Left colon (tissue), 2 donors: ENCODE measurements around the gene RPTOR. TPM values are rescaled to one million over a fixed set of nuclear protein-coding genes. Genes with fewer than 3 reads are reported as not detected.

Experiments
- ATAC-seq: fragments of 200-7000 bp; cut with Tn5 transposase; one replicate; pipeline ENCODE4 v1.9.1; 2020; ENCODE audit warnings: mild to moderate bottlenecking, moderate library complexity
- DNase-seq, 2 donors: peaks; one replicate each; pipeline ENCODE4 v3.0.0-alpha.2; 2020
- intact Hi-C, 2 donors: fragments of 100-400 bp; cut with DNase I in 1 of 2; cut with micrococcal nuclease in 1 of 2; formaldehyde crosslinking; loops; one replicate each; pipeline versions ENCODE4 v1.11.2 to v1.14.0; 2022; cut with DNase I, micrococcal nuclease
- total RNA-seq, 2 donors: library from RNA; stranded (reverse); fragmentation: NEBNext Ultra II Directional; extraction: Animal tissue kit (Norgen Biotek cat#: 25700); gene quantifications; one replicate each; pipeline ENCODE4 v1.2.1, GENCODE V29; 2021
- donor health status: DM: no; HTN: no; CAD: no.
- donor health status: DM: yes; HTN: yes; CAD: no.

RPTOR gene
- total RNA-seq, 2 donors from 2014 or later: 33.4 to 35.7 TPM

DNA sequence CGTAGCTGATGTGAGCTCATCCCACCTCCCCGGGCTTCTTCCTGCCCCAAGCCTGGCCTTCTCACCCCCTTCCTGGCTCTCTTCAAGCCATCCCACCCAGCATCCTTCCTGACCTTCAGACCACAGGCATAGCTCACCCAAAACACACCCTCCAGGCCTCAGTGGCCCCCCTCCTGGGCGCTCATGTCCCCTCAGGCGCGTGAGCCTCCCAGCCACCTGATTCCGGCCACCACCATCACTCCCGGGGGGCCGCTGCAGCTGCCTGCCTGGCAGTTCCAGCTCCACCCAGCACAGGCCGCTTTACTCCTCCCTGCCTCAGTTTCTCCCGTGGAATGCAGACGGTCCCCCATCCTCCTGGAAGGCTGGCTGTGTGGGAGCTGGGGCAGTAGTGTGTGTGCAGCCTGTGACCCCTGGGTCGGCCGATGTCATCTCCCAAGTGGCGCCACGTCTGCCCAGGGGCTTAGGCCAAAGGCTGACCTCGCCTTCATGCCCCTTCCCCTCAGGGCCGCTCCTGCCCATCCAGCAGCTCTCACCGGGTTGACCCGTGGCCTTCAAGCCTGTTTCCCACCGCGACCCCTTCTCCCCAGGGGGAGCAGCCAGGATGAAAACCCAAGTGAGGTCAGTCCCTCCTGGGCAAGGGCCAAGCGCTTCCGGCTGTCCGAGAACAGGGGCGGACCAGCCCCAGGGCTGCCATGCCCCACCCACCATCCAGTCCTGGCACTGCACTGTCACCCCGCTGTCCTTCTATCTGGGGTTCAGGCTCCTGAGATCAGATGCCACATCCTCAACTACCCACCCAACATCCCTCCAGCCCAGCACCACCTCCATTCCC, 435.1 kb downstream of the RPTOR start:
- intact Hi-C loops: loop anchor here (5.0 to 10.0 kb wide), 3 partner anchors 115 to 555 kb away; no protein-coding TSS in a partner anchor
- DNase-seq (no peak), ATAC-seq (no peak)

DNA sequence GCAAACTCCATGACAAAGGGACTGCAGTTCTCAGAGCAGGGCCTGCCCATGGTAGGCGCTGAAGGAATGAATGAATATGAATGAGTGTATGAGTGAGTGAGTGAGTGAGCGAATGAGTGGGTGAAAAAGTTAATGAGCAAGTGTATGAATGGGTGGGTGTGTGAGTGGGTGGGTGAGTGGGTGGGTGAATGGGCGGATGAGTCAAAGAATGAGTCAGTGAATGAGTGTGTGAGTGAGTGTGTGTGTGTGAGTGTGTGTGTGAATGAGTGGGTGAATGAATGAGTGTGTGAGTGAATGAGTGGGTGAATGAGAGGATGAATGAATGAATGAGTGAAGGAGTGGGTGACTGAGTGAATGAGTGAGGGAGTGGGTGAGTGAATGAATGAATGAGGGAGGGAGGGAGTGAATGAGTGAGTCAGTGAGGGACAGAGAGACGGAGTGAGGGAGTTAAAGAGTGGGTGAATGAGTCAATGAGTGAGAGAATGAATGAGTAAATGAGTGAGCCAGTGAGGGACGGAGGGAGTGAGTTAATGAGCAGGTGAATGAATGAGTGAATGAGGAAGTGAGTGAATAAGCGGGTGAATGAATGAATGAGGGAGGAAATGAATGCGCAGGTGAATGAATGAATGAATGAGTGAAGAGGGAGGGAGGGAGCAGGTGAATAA, 435.9 kb downstream of the RPTOR start:
- ATAC-seq: peak; percentile 11
- intact Hi-C loops: loop anchor here in 1 of 2 donors (5.0 kb wide), 1 partner anchor 553 kb away; no protein-coding TSS in a partner anchor
- DNase-seq: no peak

DNA sequence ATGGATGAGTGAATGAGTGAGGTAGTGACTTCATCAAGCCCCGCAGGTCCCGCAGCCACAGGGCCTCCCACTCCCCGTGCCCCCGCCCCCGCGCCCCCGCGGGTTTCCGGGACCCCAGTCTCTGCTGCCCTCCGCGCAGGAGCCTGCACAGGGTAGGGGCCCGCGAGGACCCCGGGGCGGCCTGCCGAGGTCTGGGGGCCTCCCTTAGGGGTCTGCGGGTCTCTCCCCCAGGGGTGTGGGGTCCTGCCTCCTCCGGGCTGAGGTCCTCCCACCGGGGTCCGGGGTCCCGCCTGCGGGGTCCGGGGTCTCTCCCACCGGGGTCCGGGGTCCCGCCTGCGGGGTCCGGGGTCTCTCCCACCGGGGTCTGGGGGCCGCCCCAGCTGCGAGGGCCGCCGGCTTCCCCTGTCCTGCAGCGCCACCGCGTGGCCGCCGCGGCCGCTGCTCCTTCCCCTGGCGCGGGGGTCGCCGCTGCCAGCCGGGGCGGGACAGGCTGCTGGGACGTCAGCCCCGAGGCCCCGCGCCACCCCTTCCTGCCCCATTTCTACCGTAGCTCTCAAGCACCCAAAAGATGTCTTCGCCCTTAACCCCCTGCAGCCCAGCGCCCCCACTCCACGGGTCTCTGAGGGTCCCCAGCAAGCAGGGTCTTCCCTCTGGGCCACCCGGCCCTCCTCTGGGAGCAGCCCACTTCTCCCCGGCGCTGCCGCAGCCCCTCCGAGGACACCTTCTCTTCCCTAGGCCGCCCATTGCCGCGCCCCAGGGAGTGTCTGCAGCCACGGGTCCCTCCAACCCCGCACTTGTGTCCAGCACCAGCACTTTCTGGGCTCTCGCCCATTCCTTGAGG, 436.6 kb downstream of the RPTOR start:
- intact Hi-C loops: loop anchor here in 1 of 2 donors (5.0 kb wide), 1 partner anchor 554 kb away; no protein-coding TSS in a partner anchor
- peak; percentile 51 for ATAC-seq
- no peak for DNase-seq

DNA sequence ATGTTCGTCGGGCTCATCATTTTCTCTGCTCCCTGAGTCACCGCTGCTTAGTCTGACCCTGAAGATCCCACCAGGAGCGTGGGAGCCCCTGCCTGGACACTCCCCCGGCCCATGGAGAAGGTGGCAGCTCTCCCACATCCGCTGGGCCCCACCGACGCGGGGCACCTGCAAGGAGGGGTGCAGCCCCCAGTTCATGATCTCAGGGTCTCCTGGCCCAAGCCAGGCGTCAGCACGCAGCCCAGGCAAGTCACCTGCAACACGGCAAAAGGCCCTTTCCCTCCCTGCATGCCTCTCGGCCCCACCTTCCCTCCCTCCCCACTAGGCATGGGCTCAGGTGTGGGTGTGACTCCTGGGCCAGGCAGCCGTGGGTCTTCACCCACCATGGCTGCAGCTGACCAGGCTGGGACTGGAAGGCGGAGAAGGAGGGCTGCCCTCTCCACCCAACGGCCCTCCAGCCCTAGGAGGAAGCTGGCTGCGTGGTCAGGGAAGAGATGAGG, 437.3 kb downstream of the RPTOR start:
- ATAC-seq: peak; percentile 13
- DNase-seq: no peak
- intact Hi-C loops: loop anchor here in 1 of 2 donors (5.0 kb wide), 1 partner anchor 555 kb away; no protein-coding TSS in a partner anchor

DNA sequence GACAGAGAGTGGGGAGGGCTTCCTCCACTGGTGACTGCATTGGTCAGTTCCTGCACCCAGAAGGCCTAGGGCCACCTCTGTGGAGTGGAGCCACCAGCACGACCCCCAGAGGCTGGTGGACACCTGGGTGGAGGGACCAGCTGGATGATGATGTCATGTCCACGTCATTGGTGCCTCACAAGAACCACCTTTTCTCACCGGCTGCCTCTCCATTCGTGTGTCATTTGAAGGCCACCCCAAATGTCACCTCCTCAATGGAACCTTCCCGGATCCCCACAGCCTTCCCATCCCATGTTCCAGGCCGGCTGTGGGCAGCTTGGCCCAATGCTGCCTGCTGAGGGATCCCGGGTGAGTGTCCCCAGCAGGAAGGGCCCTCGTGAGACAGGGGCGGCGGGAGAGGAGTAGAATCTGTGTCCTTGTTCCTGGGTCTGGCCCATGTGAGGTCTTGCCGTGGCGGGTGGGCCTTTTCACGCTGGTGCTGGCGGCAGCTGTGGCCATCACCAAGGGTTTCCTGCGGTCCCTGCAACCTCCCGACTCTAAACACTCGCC, 437.9 kb downstream of the RPTOR start:
- intact Hi-C loops: loop anchor here in 1 of 2 donors (5.0 kb wide), 1 partner anchor 555 kb away; no protein-coding TSS in a partner anchor

DNA sequence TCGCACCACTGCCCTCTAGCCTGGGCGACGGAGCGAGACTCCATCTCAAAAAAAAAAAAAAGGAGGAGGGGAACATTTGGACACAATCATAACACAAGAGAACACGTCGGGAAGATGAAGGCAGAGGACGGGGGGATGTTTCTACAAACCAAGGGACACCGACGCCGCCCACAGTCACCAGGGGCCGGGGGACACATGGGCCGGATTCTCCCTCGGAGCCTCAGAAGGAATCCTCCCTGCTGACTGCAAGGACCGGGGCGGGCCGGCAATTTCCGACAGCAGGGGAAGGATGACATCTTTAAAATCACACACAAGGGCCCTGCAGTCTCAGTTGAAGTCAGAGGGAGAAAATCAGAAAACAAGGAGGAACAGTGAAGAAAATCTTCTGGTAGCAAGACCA, 438.9 kb downstream of the RPTOR start:
- no peak for DNase-seq
- intact Hi-C loops: loop anchor here in 1 of 2 donors (5.0 kb wide), 1 partner anchor 556 kb away; no protein-coding TSS in a partner anchor

More for the DNA sequence above, 437.9 kb downstream of the RPTOR start:
- DNase-seq: no peak
- no peak for ATAC-seq

DNA sequence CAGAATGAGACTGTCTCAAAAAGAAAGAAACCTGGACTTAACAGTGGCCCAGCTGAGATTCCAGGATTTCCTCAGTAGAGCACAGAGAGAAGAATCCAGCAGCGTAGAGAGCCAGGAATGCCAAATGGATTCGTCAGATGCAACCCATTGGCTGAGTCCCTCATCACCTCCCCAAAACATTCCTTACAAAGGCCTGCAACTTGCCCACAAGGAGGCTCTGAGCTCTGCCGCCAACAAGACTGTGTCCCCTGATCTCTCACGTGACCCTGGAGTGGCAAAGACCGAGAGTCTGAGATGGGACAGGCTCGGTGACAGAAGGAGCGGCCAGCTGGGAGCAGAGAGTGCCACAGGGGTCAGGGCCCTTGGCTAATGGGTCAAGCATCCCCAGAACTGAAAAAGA, 440.1 kb downstream of the RPTOR start:
- intact Hi-C loops: loop anchor here in 1 of 2 donors (5.0 kb wide), 1 partner anchor 557 kb away; no protein-coding TSS in a partner anchor
- DNase-seq (no peak), ATAC-seq (no peak)

More for the DNA sequence above, 438.9 kb downstream of the RPTOR start:
- ATAC-seq: no peak

DNA sequence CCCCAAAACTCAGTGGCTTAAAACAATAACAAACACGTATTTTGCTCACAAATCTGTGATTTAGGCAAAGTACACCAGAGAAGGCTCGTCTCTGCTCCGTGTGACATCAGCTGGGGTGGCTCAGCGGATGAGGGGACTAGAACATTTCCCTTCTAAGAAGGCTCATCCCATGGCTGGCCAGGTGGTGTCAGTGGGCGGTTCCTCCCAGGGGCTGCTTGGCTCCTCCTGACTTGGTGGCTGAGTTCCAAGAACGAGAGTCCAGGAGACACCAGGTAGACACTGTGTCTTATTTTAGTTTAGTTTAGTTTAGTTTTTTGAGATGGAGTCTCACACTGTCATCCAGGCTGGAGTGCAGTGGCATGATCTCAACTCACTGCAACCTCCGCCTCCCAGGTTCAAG, 441.4 kb downstream of the RPTOR start:
- ATAC-seq: no peak
- no peak for DNase-seq
- intact Hi-C loops: no loop called here

DNA sequence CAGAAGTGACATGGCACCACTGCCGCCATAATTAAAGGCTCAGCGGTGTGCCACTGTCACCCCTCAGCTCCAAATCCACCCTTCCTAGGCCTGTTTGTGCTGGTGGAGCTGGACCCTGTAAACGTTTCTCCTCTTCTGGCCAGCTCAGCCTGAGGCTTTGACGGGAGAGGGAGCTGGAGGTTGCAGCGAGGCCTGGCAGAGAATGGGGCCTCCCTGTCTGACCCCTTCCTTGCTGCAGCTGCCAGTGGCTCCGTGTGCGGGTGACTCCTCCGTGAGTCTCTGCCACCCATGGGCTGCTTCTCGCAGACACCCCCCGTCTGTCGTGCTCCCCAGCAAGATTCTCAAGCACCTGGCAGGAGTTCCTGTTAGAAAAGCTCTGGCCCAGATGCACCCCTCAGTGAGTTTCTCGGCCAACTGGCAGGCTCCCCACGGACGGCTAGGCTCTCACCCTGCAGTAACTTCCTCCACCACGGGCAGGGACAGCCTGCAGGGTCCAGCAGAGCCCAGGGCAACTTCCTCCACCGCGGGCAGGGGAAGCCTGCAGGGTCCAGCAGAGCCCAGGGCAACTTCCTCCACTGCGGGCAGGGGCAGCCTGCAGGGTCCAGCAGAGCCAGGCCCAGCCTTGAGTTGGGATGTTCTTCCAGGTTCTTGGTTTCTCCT, 442.3 kb downstream of the RPTOR start:
- intact Hi-C loops: no loop called here
- DNase-seq: no peak
- no peak for ATAC-seq

DNA sequence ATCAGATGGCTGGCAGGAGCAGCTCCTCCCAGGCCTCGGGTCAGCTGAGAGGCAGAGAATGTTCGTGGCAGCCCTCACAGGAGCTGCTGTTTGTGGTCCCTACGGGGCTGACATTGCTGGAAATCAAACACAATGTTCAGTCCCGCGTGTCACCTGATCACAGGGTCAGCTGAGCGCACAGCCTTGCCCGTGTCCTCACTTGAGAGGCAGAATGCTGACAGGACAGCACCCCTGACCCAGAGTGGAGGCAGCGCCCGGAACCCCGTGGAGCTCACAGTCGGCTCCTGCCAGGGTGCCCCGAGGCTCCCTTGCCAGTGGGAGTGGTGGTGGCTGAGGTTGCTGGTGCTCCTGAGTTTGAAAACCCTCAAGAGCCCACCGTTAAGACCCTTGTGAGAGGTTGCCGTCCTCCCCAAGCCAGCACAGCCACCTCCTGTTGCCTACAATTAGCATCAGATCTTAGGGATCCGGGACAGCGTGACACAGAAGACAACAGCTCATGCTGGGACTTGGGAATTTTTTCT, 443.4 kb downstream of the RPTOR start:
- intact Hi-C loops: no loop called here
- DNase-seq: no peak
- ATAC-seq: no peak

DNA sequence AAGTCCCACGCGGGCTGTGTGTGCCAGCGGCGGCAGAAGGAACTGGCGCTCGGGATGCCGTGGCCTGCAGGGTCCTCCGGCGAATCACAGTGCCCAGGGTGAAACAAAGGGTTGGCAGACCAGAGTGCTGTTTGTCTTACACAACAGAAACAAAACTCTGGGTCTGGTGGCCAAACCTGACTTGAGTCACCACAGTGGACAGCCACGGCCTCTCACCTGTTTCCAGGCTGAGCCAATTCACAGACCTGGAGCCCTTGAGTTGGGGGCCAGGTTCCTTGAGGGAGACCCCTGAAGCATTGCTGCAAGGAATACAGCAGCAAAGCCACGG, 444.9 kb downstream of the RPTOR start:
- no peak for DNase-seq
- peak; percentile 2 for ATAC-seq
- intact Hi-C loops: no loop called here

DNA sequence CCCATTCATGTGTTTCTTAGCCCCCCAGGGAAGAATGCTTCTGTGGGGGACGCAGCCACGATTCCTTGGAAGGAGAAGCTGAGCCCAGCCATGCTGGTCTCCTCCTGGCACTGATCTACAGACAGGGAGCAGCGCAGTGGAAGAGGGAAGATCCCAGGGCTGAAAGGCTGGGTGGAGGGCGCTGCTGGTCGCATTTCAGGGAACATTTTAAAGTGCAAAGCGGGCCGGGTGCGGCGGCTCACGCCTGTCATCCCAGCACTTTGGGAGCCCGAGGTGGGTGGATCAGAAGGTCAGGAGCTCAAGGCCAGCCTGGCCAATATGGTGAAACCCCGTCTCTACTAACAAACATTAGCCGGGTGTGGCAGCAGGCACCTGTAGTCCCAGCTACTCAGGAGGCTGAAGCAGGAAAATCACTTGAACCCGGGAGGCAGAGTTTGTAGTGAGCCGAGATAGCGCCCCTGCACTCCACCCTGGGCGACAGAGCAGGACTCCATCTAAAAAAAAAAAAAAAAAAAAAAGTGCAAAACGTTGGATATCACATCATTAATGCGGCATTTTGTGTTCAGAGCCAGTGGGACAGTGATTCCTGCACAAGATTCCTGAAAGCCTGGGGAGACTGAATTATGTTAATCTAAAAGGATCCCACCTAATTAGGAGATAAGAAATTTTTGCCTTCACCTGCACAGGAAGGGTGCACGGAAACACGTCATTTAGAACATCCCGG, 446.4 kb downstream of the RPTOR start:
- DNase-seq (peak in 1 of 2 donors; percentile 42), ATAC-seq (peak; percentile 12)
- intact Hi-C loops: loop anchor here in 1 of 2 donors (5.0 kb wide), 1 partner anchor 106 kb away; no protein-coding TSS in a partner anchor

DNA sequence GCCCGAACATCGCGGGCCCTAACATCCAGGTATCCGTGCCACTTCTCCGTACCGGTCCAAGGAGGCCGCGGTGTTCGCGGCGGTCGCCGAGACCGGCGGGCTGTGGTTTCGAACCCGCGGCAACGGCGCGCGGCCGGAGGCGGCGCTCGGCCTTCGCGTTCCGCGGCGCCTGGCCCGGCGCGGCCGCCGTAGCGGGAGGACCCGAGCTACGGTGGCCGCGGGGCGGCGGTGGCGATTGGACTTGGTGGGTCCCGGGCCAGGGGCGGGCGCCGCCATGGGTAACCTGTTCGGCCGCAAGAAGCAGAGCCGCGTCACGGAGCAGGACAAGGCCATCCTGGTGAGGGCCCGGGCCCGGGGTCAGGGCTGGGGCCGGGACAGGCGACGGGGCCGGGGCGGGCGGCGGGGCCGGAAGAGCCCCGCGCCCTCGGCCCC, 447.0 kb downstream of the RPTOR start, which contains the start of gene CHMP6:
CHMP6 (plus strand) TSS at position 197 of the 432 bp plus-strand sequence; CDS start at position 275, 78 bp downstream.
- ATAC-seq (peak; percentile 66), DNase-seq (peak; percentile 70 to 85)
- intact Hi-C loops: loop anchor here in 1 of 2 donors (5.0 kb wide), 1 partner anchor 106 kb away; no protein-coding TSS in a partner anchor

DNA sequence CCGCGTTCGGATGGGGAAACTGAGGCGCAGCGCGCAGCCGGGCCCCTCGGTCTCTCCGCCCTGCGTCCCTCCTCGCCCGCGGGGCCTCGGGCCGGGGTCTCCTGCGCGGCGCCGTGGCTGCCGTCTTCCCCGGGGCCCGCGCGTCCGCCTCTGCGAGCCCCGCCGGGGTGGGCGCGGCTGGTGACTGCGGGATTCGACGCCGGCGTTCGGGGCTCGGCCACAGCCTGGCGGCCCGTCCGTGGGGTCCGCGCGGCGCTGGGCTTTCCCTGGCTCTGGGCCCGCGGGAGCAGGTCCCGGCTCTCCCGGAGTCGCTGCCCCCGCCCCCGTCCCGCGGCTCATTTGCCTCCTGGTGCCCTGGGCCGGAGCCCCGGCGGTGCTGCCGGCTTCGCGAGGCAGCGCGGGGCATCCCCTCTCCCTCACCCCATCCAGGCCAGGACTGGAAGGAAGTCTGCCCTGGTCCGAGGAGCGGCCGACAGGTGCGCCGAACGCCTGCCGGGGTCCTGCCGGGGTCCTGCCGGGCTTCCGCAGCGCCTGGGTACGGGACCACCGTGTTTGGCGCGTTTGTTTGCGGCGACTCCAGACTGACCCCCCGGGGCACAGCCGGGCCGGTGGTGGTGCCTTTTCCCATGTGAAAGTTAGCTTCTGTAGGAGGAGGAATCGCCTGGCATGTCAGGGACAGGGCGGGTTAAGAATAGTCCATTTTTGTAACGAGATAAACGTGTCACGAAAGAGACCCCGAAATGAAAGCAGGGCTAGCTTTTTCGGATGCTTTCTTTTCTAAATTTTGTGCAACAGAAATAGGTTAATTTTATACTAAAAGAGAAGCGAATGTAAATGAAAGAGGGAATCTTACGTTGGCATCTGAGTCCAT, 447.7 kb downstream of the RPTOR start:
- ATAC-seq (peak; percentile 22), DNase-seq (no peak)
- intact Hi-C loops: loop anchor here in 1 of 2 donors (5.0 kb wide), 1 partner anchor 105 kb away; no protein-coding TSS in a partner anchor

DNA sequence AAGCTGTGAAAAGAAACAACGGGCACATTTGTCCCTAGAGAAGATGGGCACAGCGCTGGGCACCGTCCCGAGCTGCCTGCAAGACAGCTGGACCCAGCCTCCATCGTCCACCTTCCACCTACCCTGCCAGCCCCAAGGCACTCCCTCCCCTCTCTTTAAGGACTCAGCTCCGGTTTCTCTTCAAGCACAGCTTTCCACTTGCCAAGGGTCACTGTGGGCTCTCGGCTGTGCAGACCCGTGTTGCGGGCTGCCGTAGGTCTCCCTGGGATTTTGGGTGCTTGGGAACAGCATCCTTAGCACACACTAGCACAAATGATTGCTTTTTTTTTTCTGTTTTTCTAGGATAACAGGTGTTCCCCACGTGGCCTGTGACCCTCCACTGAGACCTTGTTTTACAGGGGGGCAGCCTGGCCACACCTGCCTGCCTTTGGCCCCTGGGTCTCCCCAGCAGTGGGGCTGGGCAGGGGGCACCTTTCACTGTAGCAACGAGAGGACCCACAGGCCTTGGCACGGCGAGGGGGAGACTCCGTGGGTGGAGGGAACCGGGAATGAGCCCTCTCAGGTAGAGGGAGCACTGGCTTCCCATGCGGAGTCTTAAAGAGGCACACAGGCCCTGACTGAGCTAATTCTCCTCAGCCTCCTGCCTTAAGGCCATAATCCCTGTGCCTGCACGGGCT, 448.4 kb downstream of the RPTOR start:
- intact Hi-C loops: loop anchor here in 1 of 2 donors (5.0 kb wide), 1 partner anchor 104 kb away; no protein-coding TSS in a partner anchor
- ATAC-seq (peak; percentile 34), DNase-seq (no peak)
